K562 (cell line): ENCODE data around the gene MRI1. TPM values are rescaled to one million over a fixed set of nuclear protein-coding genes. Genes with fewer than 3 reads are reported as not detected.

Source experiments
- ATF1 ChIP-seq, 2 experiments: fragments of 450-650 bp in 1 of 2; IDR thresholded peaks; 2 replicates each; pipeline ENCODE4 v1.6.1; 2016; ENCODE audit warnings: missing compliant biosample characterization in 1 of 2, missing genetic modification characterization in 1 of 2
- ATF4 ChIP-seq: fragments of 450-650 bp; formaldehyde crosslinking; IDR thresholded peaks from 2 replicates; pipeline ENCODE4 v1.4.0; 2022; ENCODE audit warnings: mild to moderate bottlenecking, moderate library complexity
- FOXP1 ChIP-seq: sonication (generic); formaldehyde crosslinking; IDR thresholded peaks from 2 replicates; pipeline ENCODE4 v1.8.0; 2022; ENCODE audit warnings: mild to moderate bottlenecking, missing genetic modification reagents
- NONO ChIP-seq, 2 experiments: fragments of 200-400 bp in 1 of 2; fragments of 450-650 bp in 1 of 2; formaldehyde crosslinking in 1 of 2; IDR thresholded peaks; 2 replicates each; pipeline ENCODE4 v1.6.1; 2017; ENCODE audit warnings: low read depth in 2 of 2, mild to moderate bottlenecking in 2 of 2, moderate library complexity in 2 of 2, low read length in 1 of 2
- RAD51 ChIP-seq: fragments of 450-650 bp; IDR thresholded peaks from 2 replicates; pipeline ENCODE4 v1.7.1; 2016; ENCODE audit warnings: low read depth, mild to moderate bottlenecking, borderline replicate concordance
- SMAD4 ChIP-seq: fragments of 250-450 bp; sonication (Bioruptor Pico); conservative IDR thresholded peaks from 2 replicates; pipeline ENCODE4 v1.8.0; 2021; ENCODE audit warnings: inconsistent platforms, mild to moderate bottlenecking, moderate library complexity
- SREBF1 ChIP-seq: fragments of 150-350 bp; IDR thresholded peaks from 2 replicates; pipeline ENCODE4 v1.6.1; 2014; ENCODE audit warnings: antibody characterized with exemption, low read depth, low read length, borderline replicate concordance
- SUPT5H ChIP-seq: fragments of 450-650 bp; IDR thresholded peaks from 2 replicates; pipeline ENCODE4 v1.6.1; 2016
- ZNF407 ChIP-seq: fragments of 450-650 bp; IDR thresholded peaks from 2 replicates; pipeline ENCODE4 v1.6.1; 2016; ENCODE audit warnings: low read depth
- polyA plus RNA-seq, 8 experiments: library from polyadenylated mRNA; depleted of rRNA in 4 of 8; stranded (reverse) in 5 of 8; unstranded in 3 of 8; fragments of >200 nt; fragmentation: Nextera tagmentation in 2 of 8; fragmentation: Illumina TruSeq in 1 of 8; extraction: Ambion mirVana in 2 of 8; extraction: Trizol in 1 of 8; gene quantifications; 2 replicates each; pipeline versions ENCODE4 v1.2.1 to v1.2.3, GENCODE V29; 2011 to 2014; ENCODE audit warnings: inconsistent platforms in 1 of 8, missing spikeins in 1 of 8
- total RNA-seq, 7 experiments: library from RNA; depleted of rRNA in 6 of 7; stranded (reverse); fragments of >200 nt in 6 of 7; fragmentation: Illumina TruSeq in 2 of 7; extraction: Trizol in 2 of 7; gene quantifications; 2 replicates each; pipeline versions ENCODE4 v1.2.1 to v1.2.3, GENCODE V29; 2011 to 2021; ENCODE audit warnings: low replicate concordance in 1 of 7
- TF ChIP-seq, protein P1 (sequence below): sonication (generic); formaldehyde crosslinking; IDR thresholded peaks from 2 replicates; pipeline ENCODE4 v1.5.0; 2020; ENCODE audit warnings: missing genetic modification reagents
- TF ChIP-seq, protein P2 (sequence below): fragments of 150-350 bp; IDR thresholded peaks from 2 replicates; pipeline ENCODE4 v1.6.1; 2014; ENCODE audit warnings: low read depth, mild to moderate bottlenecking, low read length, borderline replicate concordance

MRI1 gene
- total and polyA plus RNA-seq, 9 of the 15 experiments (the other 6 are each of a cell fraction or from before 2014, with no cell fraction given), result 5.5 to 57.4 (median 28.2) TPM

- TF ChIP-seq, protein P1, sequence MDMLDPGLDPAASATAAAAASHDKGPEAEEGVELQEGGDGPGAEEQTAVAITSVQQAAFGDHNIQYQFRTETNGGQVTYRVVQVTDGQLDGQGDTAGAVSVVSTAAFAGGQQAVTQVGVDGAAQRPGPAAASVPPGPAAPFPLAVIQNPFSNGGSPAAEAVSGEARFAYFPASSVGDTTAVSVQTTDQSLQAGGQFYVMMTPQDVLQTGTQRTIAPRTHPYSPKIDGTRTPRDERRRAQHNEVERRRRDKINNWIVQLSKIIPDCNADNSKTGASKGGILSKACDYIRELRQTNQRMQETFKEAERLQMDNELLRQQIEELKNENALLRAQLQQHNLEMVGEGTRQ (CRISPR knock-in tag), result peak; percentile 59
- TF ChIP-seq ZNF407 (no peak), FOXP1 (CRISPR knock-in tag) (peak; percentile 76; the same call in 1 of the 2 replicates), SUPT5H (peak; percentile 60), SREBF1 (0 out of 2 replicates have a peak, but pooled peaks have one; percentile 20), ATF4 (CRISPR knock-in tag) (0 out of 2 replicates have a peak, but pooled peaks have one; percentile 14), ATF1 (CRISPR knock-in tag; IDR thresholded peaks at IDR 0.05) (no peak), ATF1 (tag; IDR thresholded peaks at IDR 0.05) (peak; percentile 87), NONO (IDR thresholded peaks at IDR 0.05; ENCODE audit: low read depth in 2 of 2, low read length in 1 of 2) (peak in 1 of 2 experiments; percentile 25; a peak in 1 of 4 replicates), SMAD4 (CRISPR knock-in tag) (peak; percentile 60), RAD51 (peak; percentile 44; the same call in 1 of the 2 replicates)
- TF ChIP-seq, protein P2, sequence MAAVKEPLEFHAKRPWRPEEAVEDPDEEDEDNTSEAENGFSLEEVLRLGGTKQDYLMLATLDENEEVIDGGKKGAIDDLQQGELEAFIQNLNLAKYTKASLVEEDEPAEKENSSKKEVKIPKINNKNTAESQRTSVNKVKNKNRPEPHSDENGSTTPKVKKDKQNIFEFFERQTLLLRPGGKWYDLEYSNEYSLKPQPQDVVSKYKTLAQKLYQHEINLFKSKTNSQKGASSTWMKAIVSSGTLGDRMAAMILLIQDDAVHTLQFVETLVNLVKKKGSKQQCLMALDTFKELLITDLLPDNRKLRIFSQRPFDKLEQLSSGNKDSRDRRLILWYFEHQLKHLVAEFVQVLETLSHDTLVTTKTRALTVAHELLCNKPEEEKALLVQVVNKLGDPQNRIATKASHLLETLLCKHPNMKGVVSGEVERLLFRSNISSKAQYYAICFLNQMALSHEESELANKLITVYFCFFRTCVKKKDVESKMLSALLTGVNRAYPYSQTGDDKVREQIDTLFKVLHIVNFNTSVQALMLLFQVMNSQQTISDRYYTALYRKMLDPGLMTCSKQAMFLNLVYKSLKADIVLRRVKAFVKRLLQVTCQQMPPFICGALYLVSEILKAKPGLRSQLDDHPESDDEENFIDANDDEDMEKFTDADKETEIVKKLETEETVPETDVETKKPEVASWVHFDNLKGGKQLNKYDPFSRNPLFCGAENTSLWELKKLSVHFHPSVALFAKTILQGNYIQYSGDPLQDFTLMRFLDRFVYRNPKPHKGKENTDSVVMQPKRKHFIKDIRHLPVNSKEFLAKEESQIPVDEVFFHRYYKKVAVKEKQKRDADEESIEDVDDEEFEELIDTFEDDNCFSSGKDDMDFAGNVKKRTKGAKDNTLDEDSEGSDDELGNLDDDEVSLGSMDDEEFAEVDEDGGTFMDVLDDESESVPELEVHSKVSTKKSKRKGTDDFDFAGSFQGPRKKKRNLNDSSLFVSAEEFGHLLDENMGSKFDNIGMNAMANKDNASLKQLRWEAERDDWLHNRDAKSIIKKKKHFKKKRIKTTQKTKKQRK, result peak; percentile 93
Observed at GRCh38 chr19:13794757-13795589, 30.7 kb downstream of the MRI1 start, which contains the start of gene ZSWIM4 (continued).
